GM18870 (cell line): ENCODE measurements around the gene SLIT2.
A peak's percentile ranks its signal among the peaks of the same experiment; 100 is the strongest.

Experiments used
- ATAC-seq: cut with Tn5 transposase; IDR thresholded peaks from one replicate; pipeline ENCODE4 v1.9.1; 2021; ENCODE audit warnings: moderate library complexity; ENCODE audit not compliant: unreplicated experiment

The SLIT2 gene

GRCh38 chr4:20251796-20252655 is at the start of gene SLIT2:
Gene SLIT2, plus strand, starts transcription at chr4:20251905. Its CDS starts 1,911 bp downstream, at chr4:20253816.
- ATAC-seq = peak; percentile 49

GRCh38 chr4:20203508-20203907 is 48.2 kb upstream of the SLIT2 start:
- no peak for ATAC-seq

- ATAC-seq = no peak
Observed at GRCh38 chr4:20217521-20217920, 34.2 kb upstream of the SLIT2 start.

GRCh38 chr4:20217951-20218350 is 33.8 kb upstream of the SLIT2 start:
- ATAC-seq = no peak

- ATAC-seq = no peak
Observed at GRCh38 chr4:20219521-20219920, 32.2 kb upstream of the SLIT2 start.

- no peak for ATAC-seq
Observed at GRCh38 chr4:20237894-20238537, 13.7 kb upstream of the SLIT2 start.

- no peak for ATAC-seq
Observed at GRCh38 chr4:20248155-20248558, 3.5 kb upstream of the SLIT2 start.

GRCh38 chr4:20249333-20249732 is 2.4 kb upstream of the SLIT2 start:
- no peak for ATAC-seq

GRCh38 chr4:20251031-20251795 is 492 bp upstream of the SLIT2 start:
- ATAC-seq = no peak

- no peak for ATAC-seq
Observed at GRCh38 chr4:20252656-20253282, 1.1 kb downstream of the SLIT2 start.

- no peak for ATAC-seq
Observed at GRCh38 chr4:20253283-20253734, 1.6 kb downstream of the SLIT2 start.

GRCh38 chr4:20253735-20254409 is 2.2 kb downstream of the SLIT2 start:
- no peak for ATAC-seq

- no peak for ATAC-seq
Observed at GRCh38 chr4:20254511-20255250, 3.0 kb downstream of the SLIT2 start.

- ATAC-seq = no peak
Observed at GRCh38 chr4:20255251-20255586, 3.5 kb downstream of the SLIT2 start.

- no peak for ATAC-seq
Observed at GRCh38 chr4:20255823-20256222, 4.1 kb downstream of the SLIT2 start.

- ATAC-seq = no peak
Observed at GRCh38 chr4:20256381-20256881, 4.7 kb downstream of the SLIT2 start.

- no peak for ATAC-seq
Observed at GRCh38 chr4:20259707-20260106, 8.0 kb downstream of the SLIT2 start.

- ATAC-seq = no peak
Observed at GRCh38 chr4:20260821-20261220, 9.1 kb downstream of the SLIT2 start.

- ATAC-seq = no peak
Observed at GRCh38 chr4:20262221-20262620, 10.5 kb downstream of the SLIT2 start.

- no peak for ATAC-seq
Observed at GRCh38 chr4:20264688-20265087, 13.0 kb downstream of the SLIT2 start.
